H9 (cell line): Measurements from ENCODE around the gene BMP8A. TPM values are rescaled to one million over a fixed set of nuclear protein-coding genes. Genes with fewer than 3 reads are reported as not detected.

Experiments used
- DNase-seq: peaks from one replicate; pipeline ENCODE4 v3.0.0-alpha.2; 2017
- H2AFZ ChIP-seq: one replicate; pipeline ENCODE4 v1.6.1; 2013; ENCODE audit warnings: mild to moderate bottlenecking, low read length, control low read depth, moderate library complexity
- H2AK5ac ChIP-seq: 2 replicates; pipeline ENCODE4 v1.6.1; 2013; ENCODE audit warnings: low read length, control low read depth, mixed read lengths; ENCODE audit not compliant: insufficient read length
- H2BK120ac ChIP-seq: one replicate; pipeline ENCODE4 v1.6.1; 2013; ENCODE audit warnings: low read depth, mild to moderate bottlenecking, low read length, control low read depth, inconsistent platforms; ENCODE audit not compliant: poor library complexity, severe bottlenecking
- H2BK12ac ChIP-seq: 2 replicates; pipeline ENCODE4 v1.6.1; 2013; ENCODE audit warnings: low read length, control low read depth, mixed read lengths, low read depth; ENCODE audit not compliant: insufficient read length
- H2BK15ac ChIP-seq: 2 replicates; pipeline ENCODE4 v1.6.1; 2013; ENCODE audit warnings: low read depth, low read length, control low read depth
- H2BK20ac ChIP-seq: one replicate; pipeline ENCODE4 v1.6.1; 2013; ENCODE audit warnings: low read depth, mild to moderate bottlenecking, low read length, control low read depth, inconsistent platforms; ENCODE audit not compliant: poor library complexity, severe bottlenecking
- H2BK5ac ChIP-seq: 2 replicates; pipeline ENCODE4 v1.6.1; 2013; ENCODE audit warnings: low read length, control low read depth, mixed read lengths; ENCODE audit not compliant: insufficient read length
- H3K14ac ChIP-seq: 2 replicates; pipeline ENCODE4 v1.6.1; 2013; ENCODE audit warnings: low read length, control low read depth; ENCODE audit not compliant: insufficient read depth
- H3K18ac ChIP-seq: 2 replicates; pipeline ENCODE4 v1.6.1; 2013; ENCODE audit warnings: low read depth, mild to moderate bottlenecking, mixed read lengths, low read length, control low read depth; ENCODE audit not compliant: insufficient read length
- H3K23ac ChIP-seq: 2 replicates; pipeline ENCODE4 v1.6.1; 2013; ENCODE audit warnings: low read length, control low read depth, mixed read lengths, low read depth; ENCODE audit not compliant: insufficient read length
- H3K23me2 ChIP-seq: 2 replicates; pipeline ENCODE4 v1.6.1; 2013; ENCODE audit warnings: low read depth, mild to moderate bottlenecking, mixed read lengths, low read length, control low read depth; ENCODE audit not compliant: insufficient read length, poor library complexity, severe bottlenecking
- H3K27ac ChIP-seq: 2 replicates; pipeline ENCODE4 v1.5.1; 2013; ENCODE audit warnings: low read length, control low read depth, mixed read lengths, low read depth; ENCODE audit not compliant: insufficient read length
- H3K27me3 ChIP-seq: 2 replicates; pipeline ENCODE4 v1.6.1; 2013; ENCODE audit warnings: low read length, control low read depth, inconsistent platforms; ENCODE audit not compliant: insufficient read depth
- H3K4ac ChIP-seq: 2 replicates; pipeline ENCODE4 v1.6.1; 2013; ENCODE audit warnings: low read depth, mild to moderate bottlenecking, control low read depth, inconsistent platforms, low read length, moderate library complexity
- H3K4me1 ChIP-seq: 2 replicates; pipeline ENCODE4 v1.6.1; 2013; ENCODE audit warnings: low read length, control low read depth, inconsistent platforms; ENCODE audit not compliant: insufficient read depth
- H3K4me2 ChIP-seq: 2 replicates; pipeline ENCODE4 v1.6.1; 2013; ENCODE audit warnings: low read length, control low read depth, mixed read lengths; ENCODE audit not compliant: insufficient read length, insufficient read depth
- H3K56ac ChIP-seq: 2 replicates; pipeline ENCODE4 v1.6.1; 2013; ENCODE audit warnings: low read depth, mild to moderate bottlenecking, mixed read lengths, low read length, control low read depth; ENCODE audit not compliant: insufficient read length
- H3K79me1 ChIP-seq: 2 replicates; pipeline ENCODE4 v1.6.1; 2013; ENCODE audit warnings: low read depth, mild to moderate bottlenecking, moderate library complexity, low read length, control low read depth, inconsistent platforms; ENCODE audit not compliant: insufficient read depth, poor library complexity, severe bottlenecking
- H3K79me2 ChIP-seq: 2 replicates; pipeline ENCODE4 v1.6.1; 2013; ENCODE audit warnings: low read length, control low read depth, inconsistent platforms; ENCODE audit not compliant: insufficient read depth
- H3K9ac ChIP-seq: 2 replicates; pipeline ENCODE4 v1.6.1; 2013; ENCODE audit warnings: low read length, control low read depth, mixed read lengths; ENCODE audit not compliant: insufficient read length; ENCODE audit errors: extremely low read depth
- H3K9me3 ChIP-seq: one replicate; pipeline ENCODE4 v1.6.1; 2013; ENCODE audit warnings: low read depth, low read length, inconsistent platforms; ENCODE audit not compliant: control insufficient read depth
- H3T11ph ChIP-seq: one replicate; pipeline ENCODE4 v1.6.1; 2013; ENCODE audit warnings: mild to moderate bottlenecking, low read length, control low read depth, inconsistent platforms
- H4K20me1 ChIP-seq: one replicate; pipeline ENCODE4 v1.6.1; 2013; ENCODE audit not compliant: control insufficient read depth, insufficient read length, insufficient read depth
- H4K5ac ChIP-seq: 2 replicates; pipeline ENCODE4 v1.6.1; 2013; ENCODE audit warnings: low read depth, mild to moderate bottlenecking, mixed read lengths, low read length, control low read depth; ENCODE audit not compliant: insufficient read length
- H4K8ac ChIP-seq: replicated peaks from 2 replicates; pipeline ENCODE4 v1.6.1; 2013; ENCODE audit warnings: low read length, control low read depth, mixed read lengths, low read depth; ENCODE audit not compliant: insufficient read length
- H4K91ac ChIP-seq: 2 replicates; pipeline ENCODE4 v1.6.1; 2013; ENCODE audit warnings: low read depth, mild to moderate bottlenecking, moderate library complexity, mixed read lengths, low read length, control low read depth; ENCODE audit not compliant: insufficient read length
- H3K27ac Mint-ChIP-seq, 3 experiments: 2 replicates in 2 of 3; 3 replicates in 1 of 3; pipeline ENCODE4 v1.8.0; 2020 to 2021; ENCODE audit warnings: mixed read lengths in 3 of 3, mild to moderate bottlenecking in 1 of 3, moderate library complexity in 1 of 3
- H3K27me3 Mint-ChIP-seq: 2 replicates; pipeline ENCODE4 v1.8.0; 2021; ENCODE audit warnings: low read depth, mild to moderate bottlenecking, moderate library complexity, mixed read lengths
- H3K36me3 Mint-ChIP-seq, 3 experiments: 2 replicates in 2 of 3; 3 replicates in 1 of 3; pipeline ENCODE4 v1.8.0; 2020 to 2021; ENCODE audit warnings: low read depth in 3 of 3, mixed read lengths in 3 of 3; ENCODE audit not compliant: insufficient read depth in 1 of 3
- H3K4me1 Mint-ChIP-seq, 2 experiments: 2 replicates each; pipeline ENCODE4 v1.8.0; 2020; ENCODE audit warnings: mixed read lengths in 2 of 2
- H3K4me3 Mint-ChIP-seq, 2 experiments: 2 replicates in 1 of 2; 3 replicates in 1 of 2; pipeline ENCODE4 v1.8.0; 2020 to 2021; ENCODE audit warnings: mild to moderate bottlenecking in 2 of 2, mixed read lengths in 2 of 2, moderate library complexity in 1 of 2
- H3K9me3 Mint-ChIP-seq, 2 experiments: 2 replicates in 1 of 2; 3 replicates in 1 of 2; pipeline ENCODE4 v1.8.0; 2020; ENCODE audit warnings: mild to moderate bottlenecking in 2 of 2, mixed read lengths in 2 of 2, moderate library complexity in 1 of 2
- CTCF ChIP-seq: fragments of 200-600 bp; sonication (generic); conservative IDR thresholded peaks from 3 replicates; pipeline ENCODE4 v1.8.0; 2021; ENCODE audit warnings: antibody characterized with exemption, mild to moderate bottlenecking
- WGBS: extraction: QIAGEN DNeasy Blood & Tissue Kit; methylation state at CpG from one replicate; pipeline ENCODE4 v1.1.7; 2013; ENCODE audit warnings: missing lambda C conversion rate, low lambda C conversion rate, mixed read lengths; ENCODE audit not compliant: insufficient read length; ENCODE audit errors: extremely low coverage; 5-methylcytosine and 5-hydroxymethylcytosine counted together
- total RNA-seq: library from RNA; stranded (reverse); gene quantifications from 2 replicates; pipeline ENCODE4 v1.2.1, GENCODE V29; 2021

Gene BMP8A
- total RNA-seq, 1 experiment from 2014 or later: 0.52 TPM

DNA sequence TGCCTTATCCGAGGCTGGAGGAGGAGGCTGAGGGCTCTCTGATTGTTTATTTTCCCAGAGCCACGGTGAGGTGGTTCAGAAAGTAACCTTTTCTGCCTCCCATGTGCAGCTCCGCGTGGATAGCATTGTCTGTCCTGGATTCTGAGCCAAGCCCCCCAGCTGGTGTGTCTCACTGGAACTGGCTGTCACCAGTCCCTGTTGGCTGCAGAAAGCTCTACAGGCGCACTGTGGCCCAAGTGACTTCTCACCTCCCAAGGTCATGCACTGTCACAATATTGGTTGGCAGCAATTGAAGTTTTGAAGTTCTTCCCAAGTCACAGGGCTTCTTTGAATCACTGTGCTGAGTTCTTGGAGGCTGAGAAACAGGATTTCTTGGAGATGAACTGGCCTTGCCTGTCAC, 8.2 kb downstream of the BMP8A start:
- no peak overlapping the region for H4K5ac ChIP-seq
- H3K27me3 ChIP-seq: no peaks in the 10 kb centered on the region; the same call in 1 of the 2 replicates
- DNase-seq: no peak
- no peak overlapping the region for H3K56ac ChIP-seq
- H3K18ac ChIP-seq: no peak overlapping the region
- no peak overlapping the region for H3K14ac ChIP-seq
- H3T11ph ChIP-seq: no peak overlapping the region
- H2AK5ac ChIP-seq: no peak overlapping the region
- H4K91ac ChIP-seq: no peak overlapping the region
- no peak overlapping the region for H3K27ac ChIP-seq
- no peak for TF ChIP-seq CTCF
- H2BK15ac ChIP-seq: no peak overlapping the region
- no peak overlapping the region for H3K4me2 ChIP-seq
- Mint-ChIP-seq H3K27me3 (peaks cover 31% of the 10 kb centered on the region), H3K36me3 (no peaks in the 10 kb centered on the region), H3K27ac (no peak overlapping the region), H3K4me3 (no peak overlapping the region), H3K4me1 (peaks cover 4 to 7% of the 10 kb centered on the region in 2 experiments), H3K9me3 (peaks cover 0 to 2% of the 10 kb centered on the region in 2 experiments; a peak in 2 of 5 replicates)
- H3K4ac ChIP-seq: no peak overlapping the region
- no peak overlapping the region for H2BK20ac ChIP-seq
- no peaks in the 10 kb centered on the region for H4K20me1 ChIP-seq
- no peak overlapping the region for H2AFZ ChIP-seq
- H3K79me1 ChIP-seq: no peaks in the 10 kb centered on the region
- no CpG with 5 or more reads among the region's 5 CpGs for WGBS
- no peaks in the 10 kb centered on the region for H3K23me2 ChIP-seq
- no peak overlapping the region for H2BK5ac ChIP-seq
- no peak overlapping the region for H2BK12ac ChIP-seq
- no peaks in the 10 kb centered on the region for H3K79me2 ChIP-seq
- no peak overlapping the region for H3K23ac ChIP-seq
- H4K8ac ChIP-seq: no peak overlapping the region
- H3K9ac ChIP-seq: no peak overlapping the region
- no peak overlapping the region for H2BK120ac ChIP-seq
- H3K9me3 ChIP-seq: no peaks in the 10 kb centered on the region
- peaks cover 3% of the 10 kb centered on the region; the same call in 1 of the 2 replicates for H3K4me1 ChIP-seq
